DOHH2 (cell line): ENCODE results near the gene C3orf20.

Experiments
- CTCF ChIP-seq: fragments of 200-600 bp; sonication (generic); IDR thresholded peaks from one replicate; pipeline ENCODE4 v1.5.1; 2014; ENCODE audit warnings: antibody characterized with exemption, mild to moderate bottlenecking, low read depth, low read length; ENCODE audit not compliant: poor library complexity, severe bottlenecking
- EZH2phosphoT487 ChIP-seq: fragments of 200-600 bp; sonication (generic); IDR thresholded peaks from 2 replicates; pipeline ENCODE4 v1.6.1; 2017; ENCODE audit warnings: borderline replicate concordance, mild to moderate bottlenecking, antibody characterized with exemption, low read length, moderate library complexity, mixed read lengths

- TF ChIP-seq CTCF (no peak), EZH2phosphoT487 (no peak)
Measured at GRCh38 chr3:14773281-14773680, 98.3 kb downstream of the C3orf20 start.
